CD4-positive, alpha-beta T cell treated with Interleukin-17A for 1 hour (primary cell): ENCODE data around the gene CFAP100.

Experiments
- DNase-seq: peaks from one replicate; pipeline ENCODE4 v3.0.0-alpha.2; 2020

Gene CFAP100

DNA sequence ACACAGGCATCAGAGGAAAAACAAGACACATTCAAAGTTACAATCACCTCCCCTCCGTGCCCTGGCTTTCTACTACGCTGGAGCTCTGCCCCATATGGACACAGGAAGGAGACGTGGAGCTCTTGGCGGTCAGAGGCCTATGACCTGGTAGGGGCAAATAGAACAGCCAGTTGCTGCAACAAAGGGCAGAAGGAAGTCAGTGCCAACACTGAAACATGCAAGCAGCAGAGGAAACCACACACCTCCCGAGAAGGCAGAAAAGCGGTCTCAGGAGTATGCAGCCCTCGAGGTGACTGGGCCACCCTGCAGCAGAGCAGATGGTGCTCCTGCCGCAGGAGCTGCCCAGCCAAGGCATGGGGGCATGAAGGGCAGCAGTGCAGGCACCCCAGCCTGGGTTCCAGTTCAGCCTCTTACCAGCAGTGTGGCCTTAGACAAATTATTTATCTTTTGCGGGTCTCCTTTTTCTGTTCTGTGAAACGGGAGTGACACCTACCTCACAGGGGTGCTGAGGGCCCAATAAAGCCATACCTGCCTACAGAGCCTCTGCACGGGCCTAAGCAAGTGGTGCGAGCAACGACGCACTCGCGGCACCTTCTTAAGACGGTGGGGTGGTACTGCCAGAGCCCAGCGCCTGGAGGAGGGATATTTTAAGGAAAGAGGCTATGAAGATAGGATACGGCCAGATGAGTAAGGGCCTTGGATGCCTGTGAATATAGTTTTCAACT lies 72.3 kb downstream of the CFAP100 start:
- DNase-seq, result no peak

DNA sequence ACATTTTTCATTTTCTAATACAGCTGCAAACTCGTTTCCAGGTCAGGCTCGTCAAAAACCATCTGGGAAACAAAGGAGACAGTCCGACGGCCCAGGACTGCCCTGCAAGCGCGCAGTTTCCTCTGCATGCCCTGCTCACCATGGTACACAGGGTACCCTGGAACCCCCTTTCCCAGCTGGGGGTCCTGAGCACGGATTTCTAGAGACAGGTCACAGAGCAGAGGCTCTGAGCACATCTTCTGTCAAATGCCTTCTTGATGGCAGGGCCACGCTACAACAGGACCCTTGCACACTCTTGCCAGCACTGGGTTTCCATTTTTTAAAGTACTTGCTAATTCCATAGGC lies 72.9 kb downstream of the CFAP100 start:
- no peak for DNase-seq

DNA sequence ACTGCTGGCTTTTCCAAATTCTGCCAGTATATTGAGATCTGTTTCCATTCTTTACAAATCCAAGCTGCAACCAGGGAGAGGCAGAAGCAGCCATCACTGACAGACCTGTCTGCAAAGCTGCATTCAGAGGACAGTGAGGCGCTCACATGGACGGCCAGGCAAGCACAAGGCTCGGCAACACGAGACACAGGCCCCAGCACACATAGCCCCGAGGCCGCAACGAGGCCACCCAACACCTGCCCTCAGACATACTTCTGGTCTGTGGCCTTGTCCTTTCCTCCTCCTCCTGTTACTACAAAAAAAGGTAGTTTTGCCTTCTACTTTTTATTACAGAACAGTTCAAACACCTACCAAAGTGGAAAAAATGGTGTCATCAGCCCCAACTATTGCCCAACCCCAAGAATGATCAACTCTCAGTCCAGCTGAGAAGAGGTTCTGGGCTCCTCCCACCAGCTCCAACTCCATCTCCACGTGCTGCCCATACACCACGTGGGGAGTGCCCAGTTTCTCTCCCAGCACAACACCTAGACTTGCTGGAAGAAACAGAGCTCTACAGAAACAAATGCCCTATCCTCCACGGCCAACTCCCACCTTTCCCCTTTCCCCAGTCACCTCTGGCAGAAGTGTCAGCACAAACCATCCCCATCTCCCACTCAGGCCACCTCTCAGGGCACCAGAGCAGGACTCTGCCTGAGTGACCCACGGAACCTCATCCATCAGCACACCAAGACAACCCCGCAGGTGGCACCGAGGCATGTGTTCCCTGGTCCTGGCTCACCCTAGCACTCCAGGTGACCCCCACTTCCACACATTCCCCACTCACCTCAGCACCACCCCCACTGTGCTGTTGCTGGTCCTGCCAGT lies 73.6 kb downstream of the CFAP100 start:
- DNase-seq, result no peak

DNA sequence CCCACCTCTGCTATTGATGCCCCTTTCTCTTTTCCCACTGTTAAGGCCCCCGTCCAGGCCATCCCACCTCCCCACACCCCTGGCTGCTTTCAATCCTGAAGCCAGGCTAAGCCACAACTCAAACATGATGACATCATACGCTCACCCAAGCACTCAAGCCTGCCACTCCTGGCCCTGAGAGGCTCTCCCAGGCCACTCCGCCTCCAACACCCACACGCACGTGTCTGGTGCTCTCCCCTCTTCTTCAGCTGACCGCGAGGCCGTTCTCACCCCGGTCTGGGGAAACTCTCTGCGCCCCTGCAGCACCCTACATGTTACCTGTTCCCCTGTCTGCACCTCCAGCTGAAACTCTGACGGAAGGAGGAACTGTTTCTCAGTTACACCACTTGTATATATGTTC lies 74.8 kb downstream of the CFAP100 start:
- no peak for DNase-seq

DNA sequence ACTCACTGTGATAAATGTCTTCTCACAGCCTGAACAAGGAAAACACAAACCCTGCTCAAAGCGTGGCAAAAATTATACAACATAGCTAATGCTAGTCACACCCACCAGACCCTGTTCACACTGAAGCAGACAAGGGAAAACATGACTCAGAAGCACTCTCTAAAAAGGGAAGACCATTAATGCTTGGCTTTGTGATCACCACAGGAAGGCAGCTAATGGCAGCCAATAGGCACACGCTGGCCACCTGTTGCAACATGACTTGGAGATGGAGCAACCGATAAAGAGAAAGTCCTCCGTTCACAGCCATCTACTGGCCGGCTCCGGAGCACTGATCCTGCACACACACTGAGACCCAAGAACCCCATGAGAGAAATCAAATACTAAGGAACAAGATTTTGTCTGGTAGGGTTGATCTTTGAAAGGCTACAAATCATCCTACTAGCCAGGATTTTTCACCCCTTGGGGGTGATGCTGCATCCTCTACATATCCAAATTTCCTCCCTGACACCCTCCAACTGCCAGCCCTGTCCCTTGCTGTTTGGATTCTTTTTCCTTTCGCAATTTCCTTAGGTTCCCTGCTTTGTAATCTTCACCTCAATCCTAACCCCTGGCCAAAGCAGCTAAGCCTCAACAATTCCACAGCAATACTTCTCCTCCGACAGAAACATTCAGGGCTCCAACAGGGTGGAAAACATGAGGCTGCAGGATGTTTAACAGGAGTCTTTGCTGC lies 77.7 kb downstream of the CFAP100 start:
- peak; percentile 23 for DNase-seq

DNA sequence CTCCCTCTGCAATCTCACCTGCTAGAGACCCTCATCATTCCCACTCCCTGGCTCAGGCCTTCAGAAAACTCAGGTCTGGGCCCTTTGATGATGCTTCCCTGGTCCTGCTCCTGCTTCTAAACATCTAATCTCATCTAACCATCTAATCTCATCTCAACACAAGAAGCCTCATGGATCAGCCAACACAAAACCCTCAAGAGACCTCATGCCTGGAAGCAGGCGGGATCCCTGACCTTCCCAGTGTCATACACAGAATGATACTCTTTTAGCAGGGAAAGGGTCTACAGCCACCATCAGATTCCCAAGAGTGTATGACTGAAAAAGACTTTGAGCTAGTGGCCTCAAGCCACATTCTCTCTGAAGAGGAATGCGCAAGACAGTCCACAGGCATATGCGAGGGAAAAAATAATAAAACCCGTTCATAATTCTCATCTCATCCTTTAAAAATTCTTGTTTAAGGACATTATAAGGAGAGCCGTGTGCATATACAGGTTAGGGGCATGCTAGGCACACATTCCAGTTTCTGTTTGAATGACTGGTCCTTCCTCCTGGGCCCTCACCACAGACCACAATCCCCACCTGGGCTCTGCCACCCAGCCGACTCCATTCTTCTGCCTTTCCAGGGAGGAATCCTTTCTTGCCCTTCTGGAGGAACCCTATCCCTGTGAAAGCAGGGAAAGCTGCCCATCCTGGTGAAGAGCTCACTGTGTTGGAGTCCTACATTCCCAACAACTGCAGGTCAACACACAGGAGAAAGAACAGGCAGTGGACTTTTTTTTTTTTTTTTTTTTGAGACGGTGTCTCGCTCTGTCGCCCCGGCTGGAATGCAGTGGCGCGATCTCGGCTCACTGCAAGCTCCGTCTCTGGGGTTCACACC lies 78.8 kb downstream of the CFAP100 start:
- DNase-seq, result no peak

DNA sequence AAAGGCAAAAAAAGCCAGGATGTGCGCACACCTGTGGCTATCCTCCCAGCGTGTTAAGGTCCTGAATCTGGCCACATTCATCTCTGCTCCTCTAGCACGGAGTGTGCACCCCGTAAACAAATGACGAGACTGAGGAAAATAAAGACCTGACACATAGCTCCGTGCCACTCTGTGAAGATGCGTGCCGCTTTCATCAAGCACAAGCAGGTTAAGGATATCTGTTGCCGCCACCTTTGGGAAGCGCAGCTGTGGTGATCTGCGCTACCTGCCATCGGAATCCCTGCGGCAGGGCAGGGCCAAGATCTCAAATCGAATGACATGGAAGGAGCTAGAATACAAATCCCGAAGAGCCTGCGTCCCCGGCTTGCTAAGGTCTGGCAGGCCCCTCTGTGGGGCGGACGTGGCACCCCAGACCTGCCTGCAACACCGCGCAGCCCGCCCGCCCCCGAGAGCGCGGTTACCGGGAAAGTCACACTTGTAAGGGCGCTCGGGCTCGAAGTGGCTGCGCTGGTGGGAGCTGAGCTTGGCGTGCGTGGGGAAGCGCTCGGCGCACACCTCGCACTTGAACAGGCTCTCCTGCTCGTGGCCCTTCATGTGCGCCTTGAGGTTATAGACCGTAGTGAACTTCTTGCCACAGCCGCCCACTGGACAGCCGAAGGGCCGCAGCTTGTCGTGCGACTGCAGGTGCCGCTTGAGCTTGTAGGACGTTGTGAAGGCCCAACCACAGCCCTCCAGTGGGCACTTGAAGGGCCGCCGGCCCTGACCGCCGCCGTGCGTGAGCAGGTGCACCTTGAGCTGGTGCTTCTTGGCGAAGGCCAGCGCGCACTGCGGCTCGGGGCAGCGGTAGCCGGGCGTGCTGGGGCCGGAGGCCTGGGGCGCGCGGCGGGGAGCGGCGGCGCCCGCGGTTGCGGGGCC lies 80.0 kb downstream of the CFAP100 start:
- peak; percentile 23 for DNase-seq

DNA sequence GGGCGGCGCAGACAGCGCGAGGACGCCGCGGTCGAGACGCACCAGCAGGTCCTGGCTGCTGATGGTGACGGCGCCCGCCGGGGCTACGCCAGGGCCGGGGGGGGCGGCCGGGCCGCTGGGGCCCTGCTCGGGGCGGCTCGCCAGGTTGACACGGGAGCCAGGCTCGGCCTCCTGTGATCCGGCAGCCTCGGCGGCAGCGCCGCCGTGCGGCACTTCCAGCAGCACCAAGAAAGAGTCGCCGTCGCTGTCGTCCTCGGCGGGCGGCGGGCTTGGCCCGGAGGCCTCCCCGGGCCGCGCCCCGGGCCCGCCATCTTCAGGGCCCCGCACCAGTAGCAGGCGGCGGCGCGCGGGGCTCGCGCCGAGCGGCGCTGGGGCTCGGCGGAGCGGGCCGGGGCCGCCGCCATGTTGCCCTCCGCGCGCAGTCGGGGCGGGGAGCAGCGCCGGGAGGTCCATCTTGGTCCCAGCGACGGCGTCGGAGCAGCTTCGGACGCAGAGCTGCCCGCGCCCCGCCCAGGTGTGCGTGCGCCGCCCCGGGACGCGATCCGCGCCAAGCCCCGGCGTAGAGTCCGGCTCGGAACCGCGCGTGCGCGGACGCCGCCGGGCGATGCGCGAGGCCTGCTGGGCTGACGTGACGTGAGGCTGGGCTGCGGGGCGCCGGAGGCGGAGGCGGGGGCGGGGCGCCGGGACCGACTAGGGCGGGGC lies 80.9 kb downstream of the CFAP100 start, which contains the start of gene ZXDC:
TSS of gene ZXDC (minus strand) at position 479 of the 702 bp plus-strand sequence. CDS start at position 453, 26 bp downstream.
- peak; percentile 93 for DNase-seq

DNA sequence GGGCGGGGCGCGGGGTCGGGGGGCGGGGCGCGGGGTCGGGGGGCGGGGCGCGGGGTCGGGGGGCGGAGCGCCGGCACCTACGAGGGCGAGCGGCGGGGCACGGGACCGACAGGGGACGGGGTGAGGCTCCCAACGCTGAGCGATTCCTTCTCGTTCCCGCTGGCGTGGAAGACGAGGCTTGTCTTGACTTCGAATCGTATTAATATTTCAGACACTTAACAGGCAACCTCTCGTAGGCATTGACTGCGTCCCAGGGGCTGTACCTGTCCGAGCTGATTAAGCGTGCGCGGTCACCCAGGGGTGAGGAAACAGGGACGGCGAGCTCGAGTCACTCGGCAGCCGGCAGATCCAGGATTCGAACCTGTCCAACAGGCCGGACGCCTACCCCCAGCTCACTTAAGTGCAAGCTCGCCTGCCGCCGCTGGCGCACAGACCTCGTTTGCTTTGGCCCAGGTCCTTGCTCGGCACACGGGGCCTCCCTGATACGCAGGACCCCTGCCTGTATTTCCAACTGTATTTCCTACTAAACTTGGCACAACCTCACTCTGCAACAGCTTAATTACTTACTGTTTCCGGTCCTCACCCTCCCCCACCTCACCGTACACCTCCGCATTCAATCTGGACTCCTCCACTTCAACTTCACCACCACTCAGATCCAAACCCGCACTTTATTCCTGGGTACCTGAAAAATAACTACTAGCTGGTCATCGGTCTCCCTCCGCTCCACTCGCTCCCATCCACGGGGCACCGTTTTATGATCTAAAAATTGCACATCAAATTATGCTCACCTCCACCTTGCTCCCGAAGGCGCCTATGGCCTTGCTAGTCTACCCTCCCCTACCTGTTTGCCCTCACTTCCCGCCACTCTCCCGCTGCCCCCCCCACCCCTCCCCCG lies 81.7 kb downstream of the CFAP100 start:
- no peak for DNase-seq

DNA sequence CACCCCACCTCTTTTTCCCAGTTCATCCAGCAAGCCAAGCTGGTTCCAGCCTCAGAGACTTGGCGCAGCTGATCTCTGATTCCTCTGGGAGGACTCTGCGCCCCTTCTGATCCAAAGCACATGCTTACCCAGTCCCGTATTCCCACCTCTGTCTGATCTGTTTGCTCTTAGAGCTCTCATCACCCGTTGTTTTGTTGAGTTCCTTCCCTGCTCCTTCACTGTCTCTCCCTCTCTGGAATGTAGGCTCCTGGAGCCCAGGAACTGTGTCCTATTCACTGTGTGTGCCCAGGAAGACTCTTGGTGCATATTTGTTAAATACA lies 82.3 kb downstream of the CFAP100 start:
- DNase-seq, result no peak

DNA sequence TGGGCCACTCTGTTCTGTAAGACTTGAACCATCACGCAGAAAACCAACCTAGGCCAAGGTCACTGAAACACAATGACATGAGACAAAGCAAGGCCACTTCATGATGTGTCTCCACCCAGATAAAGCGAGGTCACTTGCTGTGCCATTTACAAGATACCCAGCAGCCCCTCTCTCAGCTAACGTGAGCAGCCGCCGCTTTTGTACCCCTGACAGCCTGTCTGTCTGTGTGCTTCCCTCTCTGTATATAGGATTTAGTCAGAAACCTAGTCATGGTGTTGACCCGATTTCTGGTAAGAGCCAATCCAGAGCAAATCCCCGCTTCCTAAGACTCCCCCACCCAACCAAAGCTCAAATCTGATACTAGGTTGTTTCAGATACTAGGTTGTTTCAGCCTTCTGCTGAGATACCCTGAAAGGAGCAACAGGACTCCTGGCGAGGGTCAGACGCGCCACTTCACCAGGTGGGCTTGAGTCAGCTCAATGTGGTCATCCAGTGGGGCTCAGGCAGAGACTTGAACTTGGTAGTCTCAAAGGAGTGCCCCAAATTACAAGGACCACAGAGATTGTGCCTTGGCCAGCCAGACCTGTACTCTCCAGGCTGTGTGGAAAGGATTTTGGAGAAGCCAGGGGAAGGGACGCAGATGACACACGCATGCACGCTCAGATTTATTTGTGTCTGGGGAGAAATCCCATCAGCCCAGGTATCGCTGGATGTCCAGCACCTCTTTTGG lies 84.0 kb downstream of the CFAP100 start:
- DNase-seq, result no peak

DNA sequence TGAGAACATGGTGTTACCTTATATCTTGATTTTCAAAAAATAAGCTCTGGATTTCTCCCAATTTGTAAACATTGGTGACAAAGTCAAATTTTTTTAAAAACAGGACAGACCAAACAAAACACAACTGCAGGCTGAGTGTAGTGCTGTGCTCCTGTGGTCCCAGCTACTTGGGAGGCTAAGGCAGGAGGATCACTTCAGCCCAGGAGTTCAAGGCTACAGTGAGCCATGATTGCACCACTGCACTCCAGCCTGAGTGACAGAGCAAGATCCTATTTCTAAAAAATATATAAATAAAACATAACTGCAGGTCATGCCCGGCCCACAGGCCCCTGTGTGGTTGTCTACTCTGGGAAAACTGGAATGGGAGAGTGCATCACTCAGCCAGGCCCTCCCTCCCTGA lies 84.9 kb downstream of the CFAP100 start:
- DNase-seq, result no peak

DNA sequence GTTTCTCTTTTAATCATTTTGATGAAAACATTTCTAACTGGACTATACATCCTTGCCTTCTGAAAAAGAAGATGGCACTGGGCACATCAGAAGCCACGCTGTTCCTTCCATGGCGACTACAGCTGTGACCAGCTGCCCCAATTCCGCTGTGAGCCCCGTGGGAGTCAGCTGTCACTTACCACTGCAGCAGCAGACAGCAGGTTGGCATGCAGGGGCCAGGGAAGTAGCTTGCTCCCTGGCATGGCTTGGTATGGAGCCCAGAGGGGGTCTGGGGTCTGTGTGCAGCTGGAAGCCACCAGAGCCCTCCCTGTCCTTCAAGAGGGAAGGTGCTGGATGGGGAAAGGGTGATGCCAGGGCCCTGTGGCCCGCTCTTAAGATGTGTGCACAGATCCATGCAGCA lies 85.5 kb downstream of the CFAP100 start:
- DNase-seq, result no peak

DNA sequence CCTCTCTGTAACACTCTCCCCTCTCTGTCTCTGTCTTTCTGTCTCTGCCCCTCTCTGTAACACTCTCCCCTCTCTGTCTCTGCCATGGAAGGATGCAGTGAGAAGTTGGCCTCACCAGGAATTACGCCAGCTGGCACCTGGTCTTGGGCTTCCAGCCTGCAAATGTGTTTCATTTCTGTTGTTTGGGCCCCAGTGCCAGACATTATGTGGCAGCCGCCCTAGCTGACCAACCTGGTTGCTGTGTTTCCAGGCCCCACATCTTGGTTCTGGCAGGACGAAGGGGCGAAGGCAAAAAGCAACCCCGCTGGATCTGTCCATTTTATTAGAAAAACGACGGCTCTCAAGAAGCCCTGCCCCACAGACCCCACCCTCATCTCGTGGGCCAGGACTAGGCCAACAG lies 86.2 kb downstream of the CFAP100 start:
- DNase-seq, result no peak

DNA sequence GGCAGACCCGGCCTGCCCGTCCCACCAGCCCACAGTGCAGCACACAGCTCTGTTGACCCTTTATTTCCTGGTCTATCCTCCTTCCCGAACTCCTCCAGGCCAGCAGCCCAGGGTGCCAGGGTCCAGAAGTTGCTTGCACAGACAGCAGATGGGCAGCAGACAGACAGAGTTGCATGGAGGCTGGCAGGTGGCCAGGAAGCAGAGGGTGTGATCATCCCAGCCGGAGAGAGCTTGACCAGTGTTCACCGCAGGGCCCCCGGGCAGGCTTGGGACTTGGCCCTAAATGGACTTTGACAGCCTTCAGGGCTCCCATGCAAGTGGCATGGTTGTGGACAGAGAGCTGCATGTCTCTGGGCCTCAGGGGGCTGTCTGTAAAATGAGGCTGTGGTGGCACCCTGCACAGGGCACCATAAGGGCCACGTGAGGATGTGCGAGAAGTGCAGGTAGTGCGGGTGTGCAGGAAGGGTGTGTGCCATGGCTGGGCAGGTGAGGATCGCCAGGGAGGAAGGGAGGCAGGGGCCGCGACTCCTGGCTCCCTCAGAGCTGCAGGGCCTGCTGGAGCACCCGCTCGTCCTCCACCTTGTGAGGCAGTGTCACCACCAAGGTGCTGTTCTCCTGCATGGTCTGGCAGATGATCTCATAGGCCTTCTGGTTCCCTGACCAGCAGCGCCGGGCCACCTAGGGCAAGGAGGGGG lies 87.2 kb downstream of the CFAP100 start:
- DNase-seq, result no peak

DNA sequence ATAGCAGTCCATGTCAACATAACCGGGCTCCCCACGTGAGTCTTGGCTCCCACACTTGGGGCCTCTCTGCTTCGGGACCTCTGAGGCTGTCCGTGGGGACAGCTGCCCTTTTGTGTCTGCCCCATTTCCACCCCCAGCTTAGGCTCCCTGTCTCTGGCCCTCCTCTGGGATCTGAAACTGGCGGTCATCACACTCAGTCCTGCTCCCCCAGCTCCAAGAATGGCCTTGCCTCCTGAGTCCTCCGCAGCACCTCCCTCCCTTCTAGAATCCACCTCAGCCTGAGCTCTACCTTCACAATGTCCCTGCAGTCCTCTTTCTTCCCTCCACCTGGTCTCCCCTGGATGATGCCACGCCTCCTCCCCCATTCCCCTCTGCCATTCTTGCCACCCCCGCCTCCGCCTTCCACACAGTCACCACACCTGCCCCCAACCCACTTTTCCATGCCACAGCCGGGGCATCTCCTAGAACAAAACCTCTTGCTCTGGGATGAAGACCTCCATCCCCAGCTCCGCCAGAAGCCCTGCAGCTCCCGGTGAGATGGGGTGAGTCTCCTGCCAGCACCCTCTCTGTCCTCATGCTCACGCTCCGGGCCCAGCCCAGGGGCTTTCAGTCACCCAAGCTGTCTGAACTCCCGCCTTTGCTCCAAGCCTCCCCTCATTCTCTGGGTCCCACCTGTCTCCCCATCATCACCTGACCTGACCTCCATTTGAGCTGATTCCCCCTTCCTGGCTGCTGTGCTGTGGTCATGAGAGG lies 88.0 kb downstream of the CFAP100 start:
- no peak for DNase-seq

DNA sequence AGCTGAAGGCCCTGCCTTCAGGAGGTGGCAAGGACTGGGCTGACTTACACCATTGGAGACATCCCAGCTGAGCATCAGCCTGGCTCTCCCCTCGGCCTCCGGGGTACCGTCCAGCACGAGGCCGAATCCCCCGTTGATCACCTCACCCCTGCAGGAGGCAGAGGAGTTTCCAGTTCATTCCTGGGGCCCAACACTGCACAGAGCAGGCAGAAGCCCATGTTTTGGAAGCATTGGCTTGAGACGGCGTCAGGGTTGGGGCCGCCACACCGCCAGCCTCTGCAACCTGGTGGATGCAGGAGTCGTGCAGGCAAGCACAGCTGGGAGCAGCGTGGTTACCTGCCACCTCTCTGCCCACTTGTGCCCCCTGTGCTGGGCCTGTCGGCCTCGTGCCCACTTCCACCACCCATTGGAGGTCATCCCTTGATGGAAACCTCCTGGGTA lies 88.6 kb downstream of the CFAP100 start:
- no peak for DNase-seq

DNA sequence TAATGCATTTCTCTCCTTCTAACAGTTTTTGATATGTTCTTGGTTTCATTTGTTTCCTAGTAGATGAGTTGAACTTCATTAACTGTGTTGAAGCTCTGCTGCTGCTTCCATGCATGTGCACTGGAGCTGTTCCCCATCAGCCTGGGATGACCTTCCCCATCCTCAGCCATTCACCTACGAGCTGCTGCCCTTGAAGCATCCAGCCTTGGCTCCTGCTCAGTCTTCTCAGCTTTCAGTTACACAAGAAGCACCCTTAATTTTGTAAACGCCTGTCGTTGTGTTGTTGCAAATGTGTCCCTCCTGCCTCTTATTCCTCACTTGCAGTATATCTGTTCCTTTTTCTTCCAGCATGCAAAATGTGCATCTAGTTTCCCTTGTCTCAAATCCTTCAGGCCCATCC lies 89.4 kb downstream of the CFAP100 start:
- no peak for DNase-seq
